NT2/D1 (cell line): ENCODE data around the gene KRT3.

Experiments
- SUZ12 ChIP-seq: IDR thresholded peaks from 2 replicates; pipeline ENCODE4 v1.6.1; 2011; ENCODE audit not compliant: insufficient read length, insufficient read depth; ENCODE audit errors: extremely low read depth
- YY1 ChIP-seq: IDR thresholded peaks from 2 replicates; pipeline ENCODE4 v1.6.1; 2011; ENCODE audit not compliant: insufficient read length, insufficient read depth
- ZNF274 ChIP-seq: IDR thresholded peaks from 2 replicates; pipeline ENCODE4 v1.6.1; 2011; ENCODE audit warnings: mild to moderate bottlenecking, low read depth, low read length

- TF ChIP-seq YY1 = no peak
- no peak for TF ChIP-seq ZNF274
- no peak for TF ChIP-seq SUZ12
These were observed 19.5 kb downstream of the KRT3 start for GRCh38 chr12:52776435-52776834.
